HG02943 (cell line): ENCODE measurements around the gene EPS8L3.
"Not testable (repeated sequence)": the region's sequence is repeated elsewhere in the genome, so short reads cannot be mapped to it uniquely, and the experiment has no call there.

Source experiments
- ATAC-seq: cut with Tn5 transposase; IDR thresholded peaks from one replicate; pipeline ENCODE4 v1.9.1; 2021; ENCODE audit warnings: mild to moderate bottlenecking, low read depth, moderate library complexity; ENCODE audit not compliant: unreplicated experiment

The EPS8L3 gene

DNA sequence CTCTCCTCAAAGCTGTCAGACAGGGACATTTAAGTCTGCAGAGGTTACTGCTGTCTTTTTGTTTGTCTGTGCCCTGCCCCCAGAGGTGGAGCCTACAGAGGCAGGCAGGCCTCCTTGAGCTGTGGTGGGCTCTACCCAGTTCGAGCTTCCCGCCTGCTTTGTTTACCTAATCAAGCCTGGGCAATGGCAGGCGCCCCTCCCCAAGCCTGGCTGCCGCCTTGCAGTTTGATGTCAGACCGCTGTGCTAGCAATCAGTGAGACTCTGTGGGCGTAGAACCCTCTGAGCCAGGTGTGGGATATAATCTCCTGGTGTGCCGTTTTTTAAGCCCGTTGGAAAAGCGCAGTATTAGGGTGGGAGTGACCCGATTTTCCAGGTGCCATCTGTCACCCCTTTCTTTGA, 15.4 kb downstream of the EPS8L3 start:
- ATAC-seq = not testable (repeated sequence)

DNA sequence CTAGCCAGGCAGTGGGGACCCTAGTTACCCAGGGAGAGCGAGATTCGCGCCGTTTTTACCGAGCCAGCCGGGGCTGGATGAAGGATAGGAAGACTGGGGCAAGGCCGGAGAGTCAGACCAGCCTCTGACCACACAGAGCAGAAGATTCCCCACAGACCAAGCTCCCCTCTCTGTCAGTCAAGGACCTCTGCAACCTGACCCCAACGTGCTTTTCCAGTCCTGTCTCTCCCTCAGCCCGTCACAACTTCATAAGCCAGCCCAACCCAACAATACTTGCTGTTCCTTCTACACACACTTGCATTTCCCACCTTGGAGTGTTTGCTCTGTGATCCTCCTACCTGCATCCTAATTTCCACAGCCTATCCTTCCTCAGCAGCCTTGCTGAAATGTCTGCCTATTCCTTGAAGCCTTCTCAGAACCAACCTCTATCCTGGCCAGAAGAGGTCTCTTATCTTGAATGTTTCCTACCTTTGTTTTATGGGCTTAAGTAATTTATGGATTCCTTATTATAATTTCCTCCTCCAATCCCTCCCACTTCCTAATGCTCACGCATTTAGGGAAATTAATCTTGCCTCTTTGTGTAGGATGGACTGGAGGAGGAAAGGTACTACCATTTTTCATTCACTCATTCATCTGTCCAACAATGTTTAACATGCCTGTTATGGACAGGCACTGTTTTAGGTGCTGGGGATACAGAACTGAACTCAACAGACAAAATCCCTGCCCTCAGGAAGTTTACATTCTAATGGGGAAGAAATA, 22.9 kb downstream of the EPS8L3 start, which contains the start of gene GSTM3:
GSTM3 (minus strand) TSS at position 424 of the 759 bp plus-strand sequence. CDS start 751 bp downstream, outside the sequence.
- ATAC-seq = no peak

DNA sequence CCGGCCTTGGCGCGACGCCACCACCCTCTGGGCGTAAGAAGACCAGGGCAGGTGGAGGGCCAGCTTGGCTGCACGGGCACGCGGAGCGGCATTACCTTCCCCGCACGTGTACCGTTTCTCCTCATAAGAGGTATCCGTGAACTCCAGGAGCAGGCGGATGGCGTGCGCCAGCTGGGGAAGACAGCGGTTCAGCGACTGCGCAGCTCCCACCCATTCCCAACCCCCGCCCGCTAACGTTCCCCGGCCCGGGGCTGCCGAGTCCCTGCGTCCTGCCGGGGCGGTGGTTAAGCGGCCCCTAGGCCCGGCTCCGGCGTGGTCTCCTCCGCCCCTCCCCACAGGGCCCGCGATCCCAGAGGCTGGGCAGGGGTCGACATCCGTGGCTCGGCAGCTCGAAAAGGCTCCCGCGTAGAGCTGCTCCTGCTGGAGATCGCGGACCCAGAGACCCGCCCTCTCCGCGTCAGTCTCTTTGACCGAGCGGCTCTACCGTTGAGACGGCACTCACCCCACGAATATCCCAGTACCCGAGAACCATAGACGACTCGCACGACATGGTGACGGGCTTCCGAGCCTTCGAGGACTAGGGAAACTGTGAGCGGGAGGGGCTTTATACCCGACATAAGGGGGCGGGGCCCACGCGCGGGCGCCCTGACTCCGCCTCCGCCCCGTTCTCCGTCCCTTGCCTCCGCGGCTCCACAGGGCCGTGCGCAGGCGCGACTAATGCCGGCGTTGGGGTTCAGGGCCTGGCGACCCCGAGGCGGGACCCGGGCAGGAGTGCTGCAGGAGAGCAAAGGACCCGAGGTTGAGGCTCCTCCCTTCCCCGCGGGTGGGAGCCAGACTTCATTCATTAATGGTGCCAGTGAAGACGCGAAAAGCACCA, 23.7 kb downstream of the EPS8L3 start:
- peak; percentile 84 for ATAC-seq

DNA sequence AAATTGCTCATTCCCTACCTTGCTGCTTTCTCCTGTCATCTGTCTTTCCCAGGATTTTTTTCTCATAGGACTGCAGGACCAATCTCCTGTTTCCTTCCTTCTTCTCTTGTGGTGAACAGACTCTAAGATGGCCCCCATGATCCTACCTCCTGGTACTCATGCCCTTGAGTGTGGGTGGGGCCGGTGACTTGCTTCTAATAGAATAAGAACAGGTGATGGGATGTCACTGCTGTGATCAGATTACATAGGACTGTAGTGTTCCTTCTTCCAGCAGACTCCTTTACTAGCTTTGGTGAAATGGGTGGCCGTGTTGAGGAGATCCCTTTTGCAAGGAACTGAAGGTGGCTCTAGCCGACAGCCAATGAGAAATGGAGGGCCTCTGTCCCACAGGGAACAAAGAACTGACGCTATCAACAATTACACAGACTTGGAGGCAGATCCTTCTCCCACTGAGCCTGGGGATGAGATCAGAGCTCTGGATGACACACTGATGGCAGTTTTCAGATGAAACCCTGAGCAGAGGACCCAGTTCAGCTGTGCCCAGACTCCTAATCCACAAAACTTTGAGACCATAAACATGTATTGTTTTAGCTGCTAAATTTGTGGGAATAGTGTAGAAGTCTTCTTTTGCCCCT, 30.4 kb downstream of the EPS8L3 start:
- ATAC-seq = no peak

DNA sequence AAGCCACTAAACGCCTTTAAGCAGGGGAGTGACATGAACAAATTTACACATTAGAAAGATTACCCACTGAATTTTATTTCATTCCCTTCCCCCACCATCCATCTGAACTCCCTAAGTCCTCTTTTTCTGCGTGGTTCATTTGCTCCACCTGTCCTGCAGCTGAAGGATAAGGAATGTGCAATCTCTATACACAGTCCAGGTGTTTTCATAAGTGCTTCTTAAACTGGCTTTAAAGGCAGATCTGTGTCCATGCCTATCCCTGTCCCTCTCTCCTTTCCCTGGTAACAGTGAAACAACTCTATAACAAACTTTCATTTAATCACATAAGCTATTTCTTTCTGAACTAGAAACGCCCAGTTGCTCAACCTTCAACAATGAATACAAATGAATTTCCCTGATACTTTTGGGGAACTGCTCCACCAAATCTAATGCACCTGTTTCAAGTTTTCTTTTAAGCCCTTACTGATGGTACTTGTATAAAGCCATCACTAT, 31.3 kb downstream of the EPS8L3 start:
- ATAC-seq = no peak

DNA sequence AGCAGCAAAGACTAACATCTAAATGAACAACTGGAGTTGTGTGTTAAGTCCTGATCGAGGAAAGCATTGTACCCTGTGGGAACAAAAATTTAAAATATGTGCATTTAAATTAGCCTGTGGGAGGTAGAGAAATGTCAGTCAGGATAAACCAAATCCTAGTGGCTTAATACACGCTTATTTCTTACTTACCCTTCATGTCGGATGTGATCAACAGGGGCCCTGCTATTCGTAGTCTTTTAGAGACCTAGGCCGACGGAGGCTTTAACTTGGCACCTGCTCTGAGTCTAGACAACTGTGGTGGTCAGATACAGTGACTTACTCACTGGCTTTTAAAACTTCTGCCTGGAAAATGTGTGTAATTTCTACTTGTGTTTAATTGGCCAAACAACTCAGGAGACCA, 33.1 kb downstream of the EPS8L3 start:
- no peak for ATAC-seq

DNA sequence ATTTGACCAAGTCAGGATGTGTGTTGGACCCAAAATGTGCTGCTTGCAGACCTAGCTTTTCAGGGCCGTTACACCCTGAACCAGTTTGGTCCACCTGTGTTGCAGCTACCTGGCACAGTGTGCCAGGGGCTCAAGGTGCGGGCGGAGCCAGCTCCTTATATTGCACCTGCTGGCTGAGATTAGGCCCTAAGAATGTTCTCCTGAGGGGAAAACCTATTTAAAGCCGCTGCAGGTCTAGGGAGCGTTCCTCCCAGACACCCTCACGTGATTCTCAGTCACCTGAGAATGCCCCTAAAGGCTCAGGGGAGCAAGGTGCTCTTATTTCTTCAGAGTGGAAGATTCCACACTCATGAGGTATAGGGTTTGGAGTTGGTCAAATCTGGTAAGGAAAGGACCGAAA, 34.9 kb downstream of the EPS8L3 start:
- ATAC-seq = no peak

DNA sequence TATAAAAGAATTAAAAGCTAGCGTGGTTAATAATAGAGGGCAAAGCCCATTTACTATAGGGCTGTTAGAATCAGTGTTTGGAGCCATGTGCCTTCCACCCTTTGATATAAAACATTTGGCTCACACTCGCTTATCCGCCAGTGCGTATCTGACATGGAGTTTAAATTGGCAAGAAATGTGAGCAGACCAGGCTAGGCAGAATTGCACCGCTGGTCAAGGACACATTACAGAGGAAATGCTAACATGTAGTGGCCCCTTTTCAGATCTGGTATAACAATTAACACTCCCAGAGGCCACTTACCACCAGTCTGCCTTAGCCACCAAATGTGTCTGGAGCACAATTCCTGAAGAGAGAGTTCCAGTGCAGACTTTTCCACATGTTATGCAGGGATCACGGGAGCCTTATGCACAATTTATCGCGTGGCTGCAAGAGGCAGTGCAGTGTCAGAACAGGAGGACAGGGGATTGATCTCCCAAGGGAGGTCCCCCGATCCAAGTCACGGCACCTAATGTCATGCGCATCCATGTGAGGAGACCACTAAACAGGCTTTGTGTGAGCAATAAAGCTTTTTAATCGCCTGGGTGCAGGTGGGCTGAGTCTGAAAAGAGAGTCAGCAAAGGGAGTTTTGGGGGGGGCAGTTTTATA, 36.9 kb downstream of the EPS8L3 start:
- ATAC-seq = no peak

DNA sequence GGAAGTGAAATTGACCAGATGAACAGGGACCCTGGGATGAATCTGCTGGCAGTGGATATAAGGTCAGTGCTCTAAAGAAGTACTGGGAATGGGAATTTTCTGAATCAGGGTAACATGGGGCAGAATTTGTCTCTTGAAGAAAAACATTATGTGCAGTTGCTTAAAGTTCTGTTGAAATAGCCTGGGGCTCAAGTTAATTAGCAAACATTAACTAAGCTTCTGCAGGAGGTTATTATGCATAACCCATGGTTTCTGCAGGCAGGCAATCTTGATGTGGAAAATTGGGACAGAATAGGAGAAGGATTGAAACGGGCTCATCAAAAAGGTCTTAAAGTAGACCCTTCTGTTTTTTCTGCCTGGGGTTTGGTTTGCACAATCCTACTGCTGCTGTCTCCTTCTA, 37.7 kb downstream of the EPS8L3 start:
- no peak for ATAC-seq

DNA sequence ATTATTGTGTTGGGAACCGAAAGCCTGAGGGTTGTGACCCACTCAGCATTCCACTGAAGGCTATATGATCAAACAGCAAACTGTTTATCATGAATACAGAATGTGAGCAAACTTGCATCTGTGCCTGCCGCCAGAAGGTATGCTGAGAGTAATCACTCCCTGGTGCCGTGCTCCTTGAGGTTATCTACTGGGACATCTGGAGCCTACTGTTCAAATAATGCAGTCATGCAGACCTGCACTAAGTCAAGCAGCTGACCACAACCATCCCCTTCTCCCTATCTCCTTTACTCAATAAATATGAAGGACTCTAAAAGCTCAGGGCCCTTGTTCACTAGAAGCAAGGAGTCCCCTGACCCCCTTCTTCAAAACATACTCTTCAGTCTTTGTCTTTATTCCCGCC, 38.2 kb downstream of the EPS8L3 start:
- no peak for ATAC-seq

DNA sequence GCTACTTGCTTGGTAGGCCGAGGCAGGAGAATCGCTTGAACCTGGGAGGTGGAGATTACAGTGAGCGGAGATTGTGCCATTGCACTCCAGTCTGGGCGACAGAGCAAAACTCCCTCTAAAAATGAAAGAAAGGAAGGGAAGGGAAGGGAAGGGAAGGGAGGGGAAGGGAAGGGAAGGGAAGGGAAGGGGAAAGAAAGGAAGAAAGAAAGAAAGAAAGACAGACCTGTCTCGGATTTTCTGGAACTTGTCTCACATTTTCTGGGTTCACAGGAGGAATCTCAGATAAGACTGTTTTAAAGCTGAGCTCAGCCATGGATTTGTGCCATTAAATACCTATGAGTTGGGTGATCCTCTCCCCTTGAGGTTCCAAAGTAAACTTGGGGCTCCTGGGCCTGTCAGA, 38.8 kb downstream of the EPS8L3 start:
- ATAC-seq = no peak

DNA sequence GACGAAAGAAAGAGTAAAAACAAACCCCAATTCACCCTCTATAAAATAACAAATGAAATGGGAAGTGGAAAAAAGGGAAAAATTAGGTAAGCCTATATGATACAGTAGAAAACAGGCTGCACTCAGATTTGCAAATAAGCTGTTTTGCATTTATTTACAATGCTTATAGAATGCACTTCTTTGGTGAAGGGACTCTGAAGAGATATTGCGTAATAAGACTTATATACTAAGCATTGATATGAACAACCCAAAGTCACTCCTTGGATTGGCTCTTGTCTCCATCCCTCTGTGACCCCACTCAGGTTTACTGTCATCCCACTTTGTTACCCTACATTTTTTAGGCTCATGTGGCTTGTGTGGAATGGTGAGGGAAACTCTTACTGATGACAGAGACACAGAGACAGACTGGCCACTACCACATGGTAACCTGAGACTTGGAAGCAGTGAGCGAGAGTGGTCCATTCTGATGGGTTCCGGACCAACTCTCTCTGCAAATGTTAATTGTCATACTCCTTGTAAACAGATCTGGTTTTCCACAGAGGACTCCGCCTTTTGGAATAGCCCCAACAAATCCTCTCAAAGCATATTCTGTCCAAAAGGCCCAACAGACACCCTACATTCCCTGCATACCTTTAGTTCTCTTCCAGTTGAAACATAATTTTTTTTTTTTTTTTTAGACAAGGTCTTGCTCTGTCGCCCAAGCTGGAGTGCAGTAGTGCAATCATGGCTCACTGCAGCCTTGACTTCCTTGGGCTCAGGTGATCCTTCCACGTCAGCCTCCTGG, 40.6 kb downstream of the EPS8L3 start:
- ATAC-seq = no peak

DNA sequence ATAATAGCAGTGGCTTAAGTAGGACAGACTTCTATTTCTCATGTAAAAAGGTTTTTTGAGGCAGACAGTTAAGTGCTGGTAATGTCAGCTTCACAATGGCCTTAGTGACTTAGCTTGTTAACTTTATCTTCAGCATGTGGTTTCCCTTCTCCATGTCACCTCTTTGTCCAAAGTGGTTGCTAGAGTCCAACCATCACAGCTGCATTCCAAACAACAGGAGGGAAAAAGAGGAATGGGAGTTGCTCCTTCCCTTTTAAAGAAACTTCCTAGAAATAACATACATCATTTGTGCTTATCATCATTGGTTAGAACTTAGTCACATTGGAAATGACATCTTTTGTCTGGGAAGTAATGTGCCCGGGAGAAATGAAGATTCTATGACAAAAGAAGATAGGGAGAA, 41.8 kb downstream of the EPS8L3 start:
- no peak for ATAC-seq

DNA sequence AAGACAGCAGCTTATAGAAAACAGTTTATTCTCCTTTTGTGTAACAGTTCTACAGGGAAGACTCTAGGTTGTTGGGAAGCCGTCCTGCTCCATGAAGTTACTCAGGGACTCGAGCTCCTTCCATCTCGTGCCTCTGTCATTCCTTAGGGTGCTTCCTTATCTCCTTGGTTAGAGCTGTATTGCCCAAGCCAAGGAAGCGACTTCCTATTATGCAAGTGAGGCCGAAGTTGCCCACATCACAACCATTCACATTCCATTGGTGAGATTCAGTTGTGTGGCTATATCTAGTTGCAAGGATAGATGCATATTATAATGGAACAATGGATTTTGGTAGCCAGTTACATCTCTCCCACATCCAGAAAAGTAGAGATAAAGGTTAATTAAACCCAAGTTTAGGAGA, 42.7 kb downstream of the EPS8L3 start:
- ATAC-seq = no peak

DNA sequence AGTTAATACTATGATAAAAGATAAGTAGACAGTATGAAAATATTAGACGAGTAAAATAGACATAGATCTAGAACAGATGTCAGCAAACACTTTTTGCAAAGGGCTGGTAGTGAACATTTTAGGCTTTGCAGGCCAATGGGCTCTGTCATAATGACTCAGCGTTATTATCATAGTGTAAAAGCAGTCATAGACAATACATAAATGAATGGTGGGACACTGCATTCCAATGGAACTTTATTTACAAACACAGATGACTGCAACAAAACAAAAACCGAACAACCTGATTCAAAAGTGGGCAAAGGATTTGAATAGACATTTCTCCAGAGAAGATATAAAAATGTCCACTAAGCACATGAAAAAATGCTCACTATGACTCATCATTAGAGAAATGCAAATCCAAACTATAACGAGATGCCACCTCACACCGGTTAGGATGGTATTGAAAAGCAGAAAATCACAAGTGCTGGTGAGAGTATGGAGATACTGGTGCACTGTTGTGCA, 44.3 kb downstream of the EPS8L3 start:
- ATAC-seq = no peak

DNA sequence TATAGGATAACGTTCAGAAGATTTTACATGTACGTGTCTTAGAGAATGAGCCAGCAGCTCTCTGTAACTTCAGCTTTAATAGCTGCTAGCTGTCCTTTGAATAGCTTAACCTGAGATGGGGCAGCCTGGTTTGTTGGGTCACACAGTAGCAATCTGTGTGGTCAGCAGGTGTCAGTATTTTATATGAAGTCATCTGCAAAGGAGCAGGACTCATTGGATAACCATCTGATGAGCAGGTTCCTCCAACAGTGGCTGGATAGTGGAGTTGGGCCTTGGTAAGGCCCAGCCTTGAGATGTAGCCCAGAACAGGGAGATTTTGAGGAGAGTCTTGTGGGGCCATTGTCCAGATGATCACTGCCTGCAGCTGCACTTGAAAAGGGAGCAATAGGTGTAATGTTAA, 45.2 kb downstream of the EPS8L3 start:
- ATAC-seq = no peak

DNA sequence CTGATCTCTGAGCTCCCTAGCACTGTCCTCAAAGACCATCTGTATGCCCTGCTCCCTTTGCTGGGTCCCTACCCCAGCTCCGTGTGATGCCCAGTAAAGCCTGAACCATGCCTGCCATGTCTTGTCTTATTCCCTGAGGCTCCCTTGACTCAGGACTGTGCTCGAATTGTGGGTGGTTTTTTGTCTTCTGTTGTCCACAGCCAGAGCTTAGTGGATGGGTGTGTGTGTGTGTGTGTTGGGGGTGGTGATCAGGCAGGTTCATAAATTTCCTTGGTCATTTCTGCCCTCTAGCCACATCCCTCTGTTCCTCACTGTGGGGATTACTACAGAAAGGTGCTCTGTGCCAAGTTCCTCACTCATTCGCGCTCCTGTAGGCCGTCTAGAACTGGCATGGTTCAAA, 46.0 kb downstream of the EPS8L3 start:
- ATAC-seq = no peak

DNA sequence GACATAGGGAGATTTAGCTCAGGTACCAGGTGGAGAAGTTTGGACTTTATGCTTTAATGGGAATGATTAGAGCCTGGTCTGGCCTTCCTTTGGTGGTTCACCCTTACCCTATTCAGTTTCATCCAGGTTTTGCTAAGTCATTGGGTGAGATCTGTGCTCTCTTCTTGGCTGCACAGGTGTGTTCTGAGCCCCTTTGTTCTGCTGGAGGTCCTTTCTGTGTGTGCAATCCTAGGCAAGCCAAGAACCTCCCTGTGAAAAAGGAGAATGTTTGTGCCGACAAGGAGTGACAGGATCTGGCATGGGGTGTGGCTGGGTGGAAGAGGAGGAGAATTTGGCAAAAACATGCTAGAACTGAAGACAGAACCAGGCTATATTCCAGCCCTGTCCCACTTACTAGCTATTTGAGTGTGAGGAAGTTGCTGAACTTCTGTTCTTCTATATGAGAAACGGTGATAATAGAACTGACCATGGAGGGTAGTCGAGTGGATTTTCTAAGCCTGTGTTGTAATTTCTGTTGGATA, 47.1 kb downstream of the EPS8L3 start:
- ATAC-seq = no peak

DNA sequence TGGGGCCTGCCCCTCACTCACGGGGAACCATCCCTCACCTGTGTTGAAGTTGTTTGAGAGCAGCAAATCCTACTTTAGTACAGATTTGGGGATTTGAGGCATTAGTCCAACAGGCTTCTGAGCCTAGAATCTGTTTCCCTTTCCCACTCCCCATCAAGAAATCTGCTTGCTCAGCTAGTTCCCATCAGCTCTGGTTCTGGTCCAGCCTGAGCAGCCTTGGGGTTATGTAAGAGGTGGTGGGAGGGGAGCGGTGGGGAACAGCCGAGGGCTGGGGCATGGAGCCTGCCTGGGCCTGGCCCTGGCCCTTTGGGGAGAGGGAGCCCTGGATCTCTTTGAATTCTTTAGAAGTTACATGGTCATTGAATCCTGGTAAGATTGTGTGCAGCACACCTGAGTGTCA, 47.6 kb downstream of the EPS8L3 start:
- no peak for ATAC-seq
